Kidney epithelial cell (primary cell): Measurements from ENCODE around the gene MAPT. TPM values are rescaled to one million over a fixed set of nuclear protein-coding genes. Genes with fewer than 3 reads are reported as not detected.

Experiments used
- DNase-seq: peaks from one replicate; pipeline ENCODE4 v3.0.0-alpha.2; 2010; ENCODE audit warnings: low read depth
- H3K27me3 ChIP-seq: 2 replicates; pipeline ENCODE4 v1.6.0; 2011; ENCODE audit warnings: low read length; ENCODE audit not compliant: control insufficient read depth, insufficient read depth
- H3K36me3 ChIP-seq: 2 replicates; pipeline ENCODE4 v1.5.1; 2011; ENCODE audit warnings: low read length; ENCODE audit not compliant: control insufficient read depth, insufficient read depth
- H3K4me3 ChIP-seq: 2 replicates; pipeline ENCODE4 v1.5.1; 2011; ENCODE audit warnings: low read depth, mild to moderate bottlenecking, control low read depth, low read length
- CTCF ChIP-seq: IDR thresholded peaks from 2 replicates; pipeline ENCODE4 v1.5.1; 2011; ENCODE audit warnings: mild to moderate bottlenecking, moderate library complexity, low read length, control low read depth, inconsistent platforms; ENCODE audit not compliant: insufficient read depth, poor library complexity, severe bottlenecking
- total RNA-seq: library from RNA; depleted of rRNA; stranded (reverse); fragments of >200 nt; gene quantifications from 2 replicates; pipeline ENCODE4 v1.2.3, GENCODE V29; 2015

The MAPT gene
- total RNA-seq, 1 donor from 2014 or later, result 0.25 TPM

- no peak for TF ChIP-seq CTCF
- no peak overlapping the region for H3K4me3 ChIP-seq
- H3K27me3 ChIP-seq, result peaks cover 6% of the 10 kb centered on the region
- DNase-seq, result no peak
- H3K36me3 ChIP-seq, result no peaks in the 10 kb centered on the region
Observed at GRCh38 chr17:45973946-45974859, 79.8 kb downstream of the MAPT start.

GRCh38 chr17:45974916-45975630 lies 80.7 kb downstream of the MAPT start:
- no peak for TF ChIP-seq CTCF
- no peak for DNase-seq
- Histone ChIP-seq H3K36me3 (no peaks in the 10 kb centered on the region), H3K4me3 (no peak overlapping the region), H3K27me3 (peaks cover 6% of the 10 kb centered on the region)

GRCh38 chr17:45975640-45976295 lies 81.4 kb downstream of the MAPT start:
- H3K36me3 ChIP-seq, result no peaks in the 10 kb centered on the region
- TF ChIP-seq CTCF, result no peak
- H3K4me3 ChIP-seq, result no peak overlapping the region
- H3K27me3 ChIP-seq, result peaks cover 6% of the 10 kb centered on the region
- DNase-seq, result no peak

GRCh38 chr17:45976391-45976754 lies 82.0 kb downstream of the MAPT start:
- Histone ChIP-seq H3K4me3 (no peak overlapping the region), H3K36me3 (no peaks in the 10 kb centered on the region), H3K27me3 (peaks cover 6% of the 10 kb centered on the region)
- TF ChIP-seq CTCF, result no peak
- DNase-seq, result no peak

- Histone ChIP-seq H3K36me3 (no peaks in the 10 kb centered on the region), H3K27me3 (peaks cover 5% of the 10 kb centered on the region), H3K4me3 (no peak overlapping the region)
- TF ChIP-seq CTCF, result no peak
- no peak for DNase-seq
Observed at GRCh38 chr17:45976755-45977505, 82.6 kb downstream of the MAPT start.
